Measurements from ENCODE around the gene SPPL2C.

SPPL2C gene

DNA sequence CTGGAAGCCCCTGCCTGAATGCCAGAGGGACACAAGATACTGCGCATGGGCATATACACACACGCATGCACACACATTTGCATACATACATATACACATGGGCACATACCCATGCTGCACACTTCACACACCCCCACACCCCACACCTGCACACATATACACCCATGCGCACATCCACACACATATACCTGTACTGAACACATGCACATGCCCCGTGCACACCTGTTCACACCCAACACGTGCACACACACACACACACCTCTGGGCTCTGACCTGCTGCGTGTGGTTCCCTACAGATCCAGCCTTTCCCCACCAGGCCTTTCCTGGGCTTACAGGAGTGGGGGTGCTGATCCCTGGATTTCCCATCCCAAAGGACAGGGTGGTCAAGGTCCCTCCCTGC is 6.3 kb downstream of the SPPL2C start:
- TF ChIP-seq, protein P1, sequence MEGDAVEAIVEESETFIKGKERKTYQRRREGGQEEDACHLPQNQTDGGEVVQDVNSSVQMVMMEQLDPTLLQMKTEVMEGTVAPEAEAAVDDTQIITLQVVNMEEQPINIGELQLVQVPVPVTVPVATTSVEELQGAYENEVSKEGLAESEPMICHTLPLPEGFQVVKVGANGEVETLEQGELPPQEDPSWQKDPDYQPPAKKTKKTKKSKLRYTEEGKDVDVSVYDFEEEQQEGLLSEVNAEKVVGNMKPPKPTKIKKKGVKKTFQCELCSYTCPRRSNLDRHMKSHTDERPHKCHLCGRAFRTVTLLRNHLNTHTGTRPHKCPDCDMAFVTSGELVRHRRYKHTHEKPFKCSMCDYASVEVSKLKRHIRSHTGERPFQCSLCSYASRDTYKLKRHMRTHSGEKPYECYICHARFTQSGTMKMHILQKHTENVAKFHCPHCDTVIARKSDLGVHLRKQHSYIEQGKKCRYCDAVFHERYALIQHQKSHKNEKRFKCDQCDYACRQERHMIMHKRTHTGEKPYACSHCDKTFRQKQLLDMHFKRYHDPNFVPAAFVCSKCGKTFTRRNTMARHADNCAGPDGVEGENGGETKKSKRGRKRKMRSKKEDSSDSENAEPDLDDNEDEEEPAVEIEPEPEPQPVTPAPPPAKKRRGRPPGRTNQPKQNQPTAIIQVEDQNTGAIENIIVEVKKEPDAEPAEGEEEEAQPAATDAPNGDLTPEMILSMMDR (IDR thresholded peaks at IDR 0.05; ENCODE audit: poor library complexity, severe bottlenecking) = no peak
- Histone ChIP-seq H3K27me3 (ENCODE audit: insufficient read depth, poor library complexity, severe bottlenecking) (no peaks in the 10 kb centered on the region), H3K4me3 (ENCODE audit: severe bottlenecking) (no peak overlapping the region), H3K9me3 (ENCODE audit: severe bottlenecking) (no peaks in the 10 kb centered on the region), H3K36me3 (ENCODE audit: low read depth) (no peaks in the 10 kb centered on the region), H3K27ac (ENCODE audit: poor library complexity, severe bottlenecking) (no peak overlapping the region), H3K4me1 (ENCODE audit: insufficient read depth, poor library complexity, severe bottlenecking) (no peaks in the 10 kb centered on the region)
- peak; percentile 29 for DNase-seq (ENCODE audit: low spot score)
- ATAC-seq (ENCODE audit: low read depth) = no peak

DNA sequence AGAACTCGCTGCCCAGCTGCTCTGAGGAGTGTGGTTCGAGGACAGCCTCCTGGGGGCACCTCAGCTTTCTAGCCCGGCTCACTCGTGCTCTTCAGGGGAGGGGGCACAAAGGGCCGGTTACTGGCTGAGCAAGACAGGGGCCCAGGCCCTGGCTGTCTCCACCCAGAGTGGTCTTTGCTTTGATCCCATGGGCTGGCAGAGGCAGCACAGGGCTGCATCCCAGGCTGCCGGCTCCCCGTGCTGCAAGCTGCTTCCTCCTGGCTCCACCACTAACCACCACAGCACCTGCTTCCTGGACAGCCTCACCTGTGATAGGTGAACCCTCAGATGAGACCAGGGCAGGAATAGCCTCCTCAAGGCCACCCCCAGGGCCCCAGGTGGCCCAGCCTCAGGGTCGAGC is 6.8 kb downstream of the SPPL2C start:
- TF ChIP-seq, protein P1 (IDR thresholded peaks at IDR 0.05; ENCODE audit: poor library complexity, severe bottlenecking) = no peak
- no peak overlapping the region for H3K4me3 ChIP-seq (ENCODE audit: severe bottlenecking)
- DNase-seq (ENCODE audit: low spot score) (peak; percentile 54), ATAC-seq (ENCODE audit: low read depth) (no peak)
- no peaks in the 10 kb centered on the region for H3K36me3 ChIP-seq (ENCODE audit: low read depth)
- no peaks in the 10 kb centered on the region for H3K9me3 ChIP-seq (ENCODE audit: severe bottlenecking)
- no peaks in the 10 kb centered on the region for H3K4me1 ChIP-seq (ENCODE audit: insufficient read depth, poor library complexity, severe bottlenecking)
- no peak overlapping the region for H3K27ac ChIP-seq (ENCODE audit: poor library complexity, severe bottlenecking)
- H3K27me3 ChIP-seq (ENCODE audit: insufficient read depth, poor library complexity, severe bottlenecking) = no peaks in the 10 kb centered on the region

DNA sequence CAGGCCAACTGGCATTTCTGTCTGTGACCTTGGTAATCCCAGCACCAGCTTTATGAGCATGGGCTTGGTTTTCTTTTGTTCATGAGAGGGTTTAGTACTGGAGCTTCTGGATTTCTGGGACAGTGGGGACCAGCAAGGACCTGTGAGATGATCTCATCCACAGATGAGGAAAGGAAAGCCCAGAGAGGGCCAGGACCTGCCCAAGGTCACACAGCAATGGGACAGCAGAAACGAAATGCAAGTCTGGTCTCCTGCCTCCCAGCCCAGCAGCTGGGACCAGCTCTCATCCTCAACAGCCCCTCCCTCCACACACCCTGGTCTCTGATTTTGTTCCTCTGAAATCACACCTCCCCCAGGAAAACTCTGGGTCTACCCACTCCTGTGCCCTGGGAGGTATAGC is 7.2 kb downstream of the SPPL2C start:
- H3K36me3 ChIP-seq (ENCODE audit: low read depth) = no peaks in the 10 kb centered on the region
- H3K4me3 ChIP-seq (ENCODE audit: severe bottlenecking) = no peak overlapping the region
- no peaks in the 10 kb centered on the region for H3K4me1 ChIP-seq (ENCODE audit: insufficient read depth, poor library complexity, severe bottlenecking)
- H3K9me3 ChIP-seq (ENCODE audit: severe bottlenecking) = no peaks in the 10 kb centered on the region
- no peak for DNase-seq (ENCODE audit: low spot score)
- H3K27ac ChIP-seq (ENCODE audit: poor library complexity, severe bottlenecking) = no peak overlapping the region
- no peaks in the 10 kb centered on the region for H3K27me3 ChIP-seq (ENCODE audit: insufficient read depth, poor library complexity, severe bottlenecking)
- TF ChIP-seq, protein P1 (IDR thresholded peaks at IDR 0.05; ENCODE audit: poor library complexity, severe bottlenecking) = no peak
- ATAC-seq (ENCODE audit: low read depth) = no peak

DNA sequence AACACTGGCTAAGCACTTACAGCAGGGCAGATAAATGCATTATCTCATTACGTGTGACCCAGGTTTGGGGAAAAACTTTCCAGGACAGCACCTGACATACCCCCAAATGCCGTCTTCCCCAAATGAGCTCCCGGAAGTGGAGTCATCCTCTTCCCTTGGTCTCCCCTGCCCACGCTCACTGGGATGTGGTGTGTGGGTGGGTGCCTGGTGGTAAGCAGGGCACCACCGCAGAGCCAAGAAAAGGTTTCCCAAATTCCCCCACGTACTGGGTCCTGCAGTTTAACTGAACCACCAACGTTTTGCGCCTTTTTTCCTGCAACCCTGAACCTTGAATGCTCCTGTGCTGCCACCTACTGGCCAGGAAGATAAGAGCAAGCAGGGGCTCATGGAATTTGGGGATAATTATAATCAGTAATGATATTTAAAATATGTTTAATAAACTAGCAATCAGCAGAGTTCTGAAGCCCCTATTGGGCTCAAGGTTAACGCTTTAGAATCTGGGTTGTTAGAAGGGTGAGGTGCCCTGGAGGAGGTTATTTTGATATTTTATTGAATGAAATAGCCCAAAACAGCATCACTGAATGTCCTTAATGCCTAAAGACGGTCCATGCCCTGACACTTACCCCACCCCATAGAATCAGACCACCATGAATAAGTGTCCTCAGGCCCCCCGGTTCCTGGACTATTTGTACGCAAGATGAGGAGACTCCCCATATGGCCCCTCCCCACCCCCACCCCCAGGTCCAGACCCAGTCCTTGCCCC is 8.0 kb downstream of the SPPL2C start:
- no peaks in the 10 kb centered on the region for H3K27me3 ChIP-seq (ENCODE audit: insufficient read depth, poor library complexity, severe bottlenecking)
- no peaks in the 10 kb centered on the region for H3K36me3 ChIP-seq (ENCODE audit: low read depth)
- DNase-seq (ENCODE audit: low spot score) (no peak), ATAC-seq (ENCODE audit: low read depth) (no peak)
- H3K4me1 ChIP-seq (ENCODE audit: insufficient read depth, poor library complexity, severe bottlenecking) = no peaks in the 10 kb centered on the region
- H3K4me3 ChIP-seq (ENCODE audit: severe bottlenecking) = no peak overlapping the region
- TF ChIP-seq, protein P1 (IDR thresholded peaks at IDR 0.05; ENCODE audit: poor library complexity, severe bottlenecking) = peak; percentile 89
- H3K9me3 ChIP-seq (ENCODE audit: severe bottlenecking) = no peaks in the 10 kb centered on the region
- no peak overlapping the region for H3K27ac ChIP-seq (ENCODE audit: poor library complexity, severe bottlenecking)

DNA sequence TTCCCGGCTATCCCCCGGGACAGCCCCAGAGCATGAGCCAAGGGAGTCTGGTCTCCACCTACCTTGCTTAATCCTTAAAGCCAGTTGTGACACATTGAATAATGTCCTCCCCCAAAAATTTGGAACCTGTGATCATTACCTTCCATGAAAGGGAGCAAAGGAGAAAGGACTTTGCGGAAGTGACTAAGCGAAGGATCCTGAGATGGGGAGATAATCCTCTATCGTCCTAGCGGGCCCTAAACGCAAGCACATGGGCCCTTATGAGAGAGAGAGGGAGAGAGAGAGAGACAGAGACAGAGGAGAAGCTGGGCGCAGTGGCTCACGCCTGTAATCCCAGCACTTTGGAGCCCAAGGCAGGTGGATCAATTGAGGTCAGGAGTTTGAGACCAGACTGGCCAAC is 9.5 kb downstream of the SPPL2C start:
- H3K9me3 ChIP-seq (ENCODE audit: severe bottlenecking) = no peaks in the 10 kb centered on the region
- no peak overlapping the region for H3K27ac ChIP-seq (ENCODE audit: poor library complexity, severe bottlenecking)
- DNase-seq (ENCODE audit: low spot score) (no peak), ATAC-seq (ENCODE audit: low read depth) (no peak)
- no peaks in the 10 kb centered on the region for H3K36me3 ChIP-seq (ENCODE audit: low read depth)
- H3K4me3 ChIP-seq (ENCODE audit: severe bottlenecking) = no peak overlapping the region
- H3K27me3 ChIP-seq (ENCODE audit: insufficient read depth, poor library complexity, severe bottlenecking) = no peaks in the 10 kb centered on the region
- TF ChIP-seq, protein P1 (IDR thresholded peaks at IDR 0.05; ENCODE audit: poor library complexity, severe bottlenecking) = no peak
- H3K4me1 ChIP-seq (ENCODE audit: insufficient read depth, poor library complexity, severe bottlenecking) = no peaks in the 10 kb centered on the region
